CMK (cell line): ENCODE results near the gene ETNPPL.

Experiments
- DNase-seq: peaks from one replicate; pipeline ENCODE4 v3.0.0-alpha.2; 2010; ENCODE audit warnings: low read depth

The ETNPPL gene

GRCh38 chr4:108696160-108696559, 66.7 kb downstream of the ETNPPL start:
- no peak for DNase-seq

GRCh38 chr4:108695062-108695461, 67.8 kb downstream of the ETNPPL start:
- DNase-seq = no peak

- DNase-seq = no peak
Observed at GRCh38 chr4:108694423-108694822, 68.4 kb downstream of the ETNPPL start.

GRCh38 chr4:108693819-108694218, 69.0 kb downstream of the ETNPPL start:
- DNase-seq = no peak

- DNase-seq = no peak
Observed at GRCh38 chr4:108693211-108693610, 69.6 kb downstream of the ETNPPL start.
